Liver (tissue), 9 donors: ENCODE data around the gene SVEP1. TPM values are rescaled to one million over a fixed set of nuclear protein-coding genes. Genes with fewer than 3 reads are reported as not detected.
"Not testable (repeated sequence)": the region's sequence is repeated elsewhere in the genome, so short reads cannot be mapped to it uniquely, and the experiment has no call there.

Experiments
- DNase-seq: peaks from one replicate; pipeline ENCODE4 v3.0.0-alpha.2; 2017; ENCODE audit warnings: low spot score
- H3K27ac ChIP-seq, 2 donors: one replicate each; pipeline ENCODE4 v1.7.0; 2013; ENCODE audit warnings: inconsistent platforms in 2 of 2, low read length in 2 of 2, control low read depth in 1 of 2, low read depth in 1 of 2, mild to moderate bottlenecking in 1 of 2
- H3K27me3 ChIP-seq, 4 donors: one replicate each; pipeline versions ENCODE4 v1.6.1 to v1.7.0; 2013; ENCODE audit warnings: low read length in 3 of 4, inconsistent platforms in 1 of 4, mild to moderate bottlenecking in 1 of 4, moderate library complexity in 1 of 4; ENCODE audit not compliant: control insufficient read depth in 4 of 4, insufficient read depth in 4 of 4
- H3K36me3 ChIP-seq, 4 donors: one replicate each; pipeline versions ENCODE4 v1.6.1 to v1.7.0; 2013; ENCODE audit warnings: low read length in 3 of 4, mild to moderate bottlenecking in 3 of 4, low read depth in 1 of 4, moderate library complexity in 1 of 4; ENCODE audit not compliant: control insufficient read depth in 4 of 4, insufficient read depth in 3 of 4
- H3K4me1 ChIP-seq, 4 donors: one replicate each; pipeline versions ENCODE4 v1.6.1 to v1.7.0; 2013; ENCODE audit warnings: low read length in 3 of 4, mild to moderate bottlenecking in 3 of 4, moderate library complexity in 1 of 4; ENCODE audit not compliant: control insufficient read depth in 4 of 4, insufficient read depth in 4 of 4
- H3K4me3 ChIP-seq, 3 donors: one replicate each; pipeline versions ENCODE4 v1.6.1 to v1.7.0; 2013; ENCODE audit warnings: low read length in 3 of 3, control low read depth in 1 of 3, low read depth in 1 of 3, mild to moderate bottlenecking in 1 of 3
- H3K9ac ChIP-seq, 2 donors: one replicate each; pipeline ENCODE4 v1.7.0; 2013; ENCODE audit warnings: low read length in 2 of 2, mild to moderate bottlenecking in 2 of 2, moderate library complexity in 2 of 2, control low read depth in 1 of 2, low read depth in 1 of 2
- H3K9me3 ChIP-seq, 4 donors: one replicate each; pipeline versions ENCODE4 v1.6.1 to v1.7.0; 2013; ENCODE audit warnings: low read length in 3 of 4; ENCODE audit not compliant: control insufficient read depth in 4 of 4
- ATF3 ChIP-seq: IDR thresholded peaks from 2 replicates; pipeline ENCODE4 v1.6.1; 2016; ENCODE audit warnings: antibody characterized with exemption
- CTCF ChIP-seq: fragments of 150-350 bp; IDR thresholded peaks from 2 replicates; pipeline ENCODE4 v1.5.1; 2017; ENCODE audit warnings: improper control_type of control experiment, low read depth, low read length; ENCODE audit not compliant: missing input control
- EGR1 ChIP-seq, 2 donors: IDR thresholded peaks; 2 replicates each; pipeline ENCODE4 v1.6.1; 2016 to 2018; ENCODE audit warnings: antibody characterized with exemption in 2 of 2, low read depth in 2 of 2
- FOXA1 ChIP-seq: IDR thresholded peaks from 2 replicates; pipeline ENCODE4 v1.6.1; 2016; ENCODE audit warnings: antibody characterized with exemption
- FOXA2 ChIP-seq: IDR thresholded peaks from 2 replicates; pipeline ENCODE4 v1.6.1; 2016; ENCODE audit warnings: antibody characterized with exemption
- HNF4A ChIP-seq, 2 donors: conservative IDR thresholded peaks; 2 replicates each; pipeline ENCODE4 v1.6.1; 2016; ENCODE audit warnings: antibody characterized with exemption in 2 of 2, mild to moderate bottlenecking in 2 of 2
- HNF4G ChIP-seq: IDR thresholded peaks from 2 replicates; pipeline ENCODE4 v1.6.1; 2016; ENCODE audit warnings: antibody characterized with exemption
- JUND ChIP-seq, 2 donors: IDR thresholded peaks; 2 replicates each; pipeline ENCODE4 v1.6.1; 2016; ENCODE audit warnings: antibody characterized with exemption in 2 of 2
- MAX ChIP-seq: IDR thresholded peaks from 2 replicates; pipeline ENCODE4 v1.6.1; 2016; ENCODE audit warnings: antibody characterized with exemption
- RAD21 ChIP-seq, 2 donors: IDR thresholded peaks; 2 replicates each; pipeline ENCODE4 v1.6.1; 2016; ENCODE audit warnings: antibody characterized with exemption in 2 of 2, mild to moderate bottlenecking in 2 of 2
- REST ChIP-seq: IDR thresholded peaks from 2 replicates; pipeline ENCODE4 v1.6.1; 2016; ENCODE audit warnings: antibody characterized with exemption, mild to moderate bottlenecking
- RXRA ChIP-seq, 2 donors: IDR thresholded peaks; 2 replicates each; pipeline ENCODE4 v1.6.1; 2017 to 2018; ENCODE audit warnings: antibody characterized with exemption in 2 of 2, mild to moderate bottlenecking in 1 of 2
- SP1 ChIP-seq: IDR thresholded peaks from 2 replicates; pipeline ENCODE4 v1.6.1; 2018; ENCODE audit warnings: antibody characterized with exemption, mild to moderate bottlenecking
- TAF1 ChIP-seq: conservative IDR thresholded peaks from 2 replicates; pipeline ENCODE4 v1.6.1; 2016; ENCODE audit warnings: antibody characterized with exemption, mild to moderate bottlenecking
- YY1 ChIP-seq: IDR thresholded peaks from 2 replicates; pipeline ENCODE4 v1.6.1; 2016; ENCODE audit warnings: antibody characterized with exemption, mild to moderate bottlenecking
- ZBTB33 ChIP-seq: IDR thresholded peaks from 2 replicates; pipeline ENCODE4 v1.6.1; 2016; ENCODE audit warnings: antibody characterized with exemption
- WGBS: extraction: QIAGEN DNeasy Blood & Tissue Kit; methylation state at CpG from one replicate; pipeline ENCODE4 v1.1.7; 2013; 5-methylcytosine and 5-hydroxymethylcytosine counted together
- polyA plus RNA-seq, 2 donors: library from polyadenylated mRNA; stranded (reverse) in 1 of 2; unstranded in 1 of 2; fragments of 200-250 nt in 1 of 2; fragments of >200 nt in 1 of 2; fragmentation: Nextera tagmentation in 1 of 2; extraction: Ambion mirVana in 1 of 2; gene quantifications; one replicate each; pipeline versions ENCODE4 v1.2.1 to v1.2.3, GENCODE V29; 2013 to 2015
- total RNA-seq, 2 donors: library from RNA; depleted of rRNA; stranded (reverse); fragments of >200 nt; gene quantifications; one replicate each; pipeline ENCODE4 v1.2.3, GENCODE V29; 2014
- donor health status: healthy.
- donor health status: healthy.
- donor health status: healthy.
- donor health status: healthy.
- donor health status: healthy.

SVEP1 gene
- total and polyA plus RNA-seq, 4 donors = 0.58 to 7.5 (median 1.8) TPM

- not testable (repeated sequence) for DNase-seq, H3K9ac ChIP-seq, H3K4me3 ChIP-seq, H3K9me3 ChIP-seq, H3K27me3 ChIP-seq, H3K4me1 ChIP-seq, H3K36me3 ChIP-seq, H3K27ac ChIP-seq
- 50% methylated on average over 1 of the region's 1 CpG for WGBS
These were observed 48.3 kb downstream of the SVEP1 start for GRCh38 chr9:110531241-110531640.

- no peak overlapping the region for H3K9ac ChIP-seq
- TF ChIP-seq YY1 (no peak), HNF4G (no peak), RXRA (IDR thresholded peaks at IDR 0.05) (no peak), REST (no peak), MAX (no peak)
These were observed 50.9 kb downstream of the SVEP1 start for GRCh38 chr9:110528645-110529044.

GRCh38 chr9:110526426-110526825 is 53.1 kb downstream of the SVEP1 start:
- no peaks in the 10 kb centered on the region for H3K4me1 ChIP-seq
- TF ChIP-seq HNF4A (conservative IDR thresholded peaks at IDR 0.05) (no peak), FOXA2 (no peak), REST (no peak), ZBTB33 (no peak), TAF1 (no peak), JUND (IDR thresholded peaks at IDR 0.05) (no peak), ATF3 (no peak), FOXA1 (no peak), SP1 (no peak), EGR1 (IDR thresholded peaks at IDR 0.05; ENCODE audit: low read depth in 2 of 2) (no peak), MAX (no peak), HNF4G (no peak), RXRA (IDR thresholded peaks at IDR 0.05) (no peak), CTCF (no peak), RAD21 (IDR thresholded peaks at IDR 0.05) (no peak)
- H3K27ac ChIP-seq = no peak overlapping the region
- no peak for DNase-seq
- no peak overlapping the region for H3K9ac ChIP-seq
- H3K9me3 ChIP-seq = no peaks in the 10 kb centered on the region
- 69% methylated on average over 1 of the region's 1 CpG for WGBS
- no peaks in the 10 kb centered on the region for H3K27me3 ChIP-seq
- H3K4me3 ChIP-seq = no peak overlapping the region
- H3K36me3 ChIP-seq = no peaks in the 10 kb centered on the region

More at GRCh38 chr9:110528645-110529044, 50.9 kb downstream of the SVEP1 start:
- Histone ChIP-seq H3K4me3 (no peak overlapping the region), H3K4me1 (no peaks in the 10 kb centered on the region), H3K9me3 (no peaks in the 10 kb centered on the region), H3K27ac (no peak overlapping the region), H3K27me3 (no peaks in the 10 kb centered on the region), H3K36me3 (no peaks in the 10 kb centered on the region)
- DNase-seq = no peak
